ENCODE results near the gene CLTC. TPM values are rescaled to one million over a fixed set of nuclear protein-coding genes. Genes with fewer than 3 reads are reported as not detected.

The CLTC gene
- total RNA-seq, 6 experiments from 2014 or later = 354 to 460 (median 397) TPM

DNA sequence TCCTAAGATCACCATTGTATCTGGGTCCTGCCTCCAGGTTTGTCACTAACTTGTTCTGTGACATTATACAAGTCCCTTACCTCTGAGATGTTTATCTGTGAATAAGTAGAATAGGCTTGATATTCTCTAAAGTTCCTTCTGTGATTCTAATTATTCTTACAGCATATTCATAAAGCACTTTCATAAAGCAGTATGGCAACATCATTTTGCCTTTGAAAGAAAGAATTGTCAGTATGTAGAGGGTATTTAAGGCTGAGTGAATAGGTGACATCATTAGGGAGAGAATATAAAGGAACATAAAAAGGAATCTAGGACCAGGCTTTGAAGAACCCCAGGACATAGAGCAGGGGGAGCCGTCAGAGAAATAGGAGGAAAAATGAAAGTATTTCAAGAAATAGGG is 103.3 kb downstream of the CLTC start:
- Mint-ChIP-seq H3K4me3 (no peak overlapping the region), H3K36me3 (ENCODE audit: low read depth) (no peaks in the 10 kb centered on the region), H3K9me3 (no peaks in the 10 kb centered on the region), H3K27me3 (ENCODE audit: insufficient read depth) (no peaks in the 10 kb centered on the region), H3K27ac (no peak overlapping the region), H3K4me1 (ENCODE audit: low read depth) (peaks cover 31% of the 10 kb centered on the region)
- no peak for DNase-seq
- no peak for TF ChIP-seq CTCF (IDR thresholded peaks at IDR 0.05)

- H3K36me3 Mint-ChIP-seq (ENCODE audit: low read depth) = no peaks in the 10 kb centered on the region
- H3K27me3 Mint-ChIP-seq (ENCODE audit: insufficient read depth) = no peaks in the 10 kb centered on the region
- H3K4me3 Mint-ChIP-seq = no peak overlapping the region
- no peaks in the 10 kb centered on the region for H3K9me3 Mint-ChIP-seq
- TF ChIP-seq CTCF (IDR thresholded peaks at IDR 0.05) = no peak
- DNase-seq = no peak
- H3K4me1 Mint-ChIP-seq (ENCODE audit: low read depth) = peaks cover 36% of the 10 kb centered on the region
- no peak overlapping the region for H3K27ac Mint-ChIP-seq
Measured at GRCh38 chr17:59723607-59724006, 103.9 kb downstream of the CLTC start.

DNA sequence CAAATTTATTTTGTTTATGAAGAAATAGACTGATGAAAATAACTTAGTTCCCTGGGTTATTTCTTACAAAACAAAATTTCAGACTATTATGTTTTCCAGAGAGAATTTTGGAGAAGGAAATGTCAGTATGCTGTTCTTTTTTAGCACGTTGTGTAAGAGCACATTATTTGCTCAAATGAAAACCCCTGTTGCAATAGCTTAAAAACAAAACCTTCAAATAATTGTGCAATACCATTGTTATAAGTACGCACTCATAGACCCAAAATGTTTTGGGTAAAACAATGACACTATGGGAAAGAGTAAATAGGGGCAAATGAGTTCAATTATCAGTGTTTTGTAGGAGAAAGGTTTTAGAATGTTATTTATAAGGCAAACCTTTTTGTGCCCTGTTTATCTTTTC is 106.0 kb downstream of the CLTC start:
- Mint-ChIP-seq H3K4me1 (ENCODE audit: low read depth) (peaks cover 36% of the 10 kb centered on the region), H3K27ac (no peak overlapping the region), H3K4me3 (no peak overlapping the region), H3K27me3 (ENCODE audit: insufficient read depth) (no peaks in the 10 kb centered on the region), H3K9me3 (no peaks in the 10 kb centered on the region), H3K36me3 (ENCODE audit: low read depth) (no peaks in the 10 kb centered on the region)
- DNase-seq = no peak
- no peak for TF ChIP-seq CTCF (IDR thresholded peaks at IDR 0.05)

GRCh38 chr17:59727817-59728533 is 108.3 kb downstream of the CLTC start:
- H3K27ac Mint-ChIP-seq = no peak overlapping the region
- DNase-seq = no peak
- H3K4me1 Mint-ChIP-seq (ENCODE audit: low read depth) = peaks cover 36% of the 10 kb centered on the region
- no peak for TF ChIP-seq CTCF (IDR thresholded peaks at IDR 0.05)
- H3K9me3 Mint-ChIP-seq = no peaks in the 10 kb centered on the region
- H3K4me3 Mint-ChIP-seq = no peak overlapping the region
- no peaks in the 10 kb centered on the region for H3K36me3 Mint-ChIP-seq (ENCODE audit: low read depth)
- no peaks in the 10 kb centered on the region for H3K27me3 Mint-ChIP-seq (ENCODE audit: insufficient read depth)

- Mint-ChIP-seq H3K27me3 (ENCODE audit: insufficient read depth) (no peaks in the 10 kb centered on the region), H3K36me3 (ENCODE audit: low read depth) (no peaks in the 10 kb centered on the region), H3K4me3 (no peak overlapping the region), H3K4me1 (ENCODE audit: low read depth) (peaks cover 31% of the 10 kb centered on the region), H3K9me3 (no peaks in the 10 kb centered on the region), H3K27ac (no peak overlapping the region; the same call in 1 of the 2 replicates)
- TF ChIP-seq CTCF (IDR thresholded peaks at IDR 0.05) = no peak
- no peak for DNase-seq
Measured at GRCh38 chr17:59730268-59730834, 110.7 kb downstream of the CLTC start.

Data from HFFc6 (cell line).